Lung (tissue), 12 donors: ENCODE measurements around the gene ADAP1. TPM values are rescaled to one million over a fixed set of nuclear protein-coding genes. Genes with fewer than 3 reads are reported as not detected.

Source experiments
- ATAC-seq: fragments of 200-7000 bp; cut with Tn5 transposase; one replicate; pipeline ENCODE4 v1.9.1; 2020; ENCODE audit warnings: moderate number of reproducible peaks; ENCODE audit not compliant: insufficient read depth, low FRiP score
- DNase-seq, 3 donors: peaks; one replicate each; pipeline ENCODE4 v3.0.0-alpha.2; 2013 to 2017
- H3K27ac ChIP-seq, 2 donors: one replicate each; pipeline ENCODE4 v1.5.1; 2013; ENCODE audit warnings: mild to moderate bottlenecking in 2 of 2, moderate library complexity in 2 of 2, control low read depth in 1 of 2, inconsistent platforms in 1 of 2, low read depth in 1 of 2, low read length in 1 of 2
- H3K27me3 ChIP-seq, 3 donors: one replicate each; pipeline ENCODE4 v1.5.1; 2013; ENCODE audit warnings: low read length in 2 of 3; ENCODE audit not compliant: control insufficient read depth in 3 of 3, insufficient read depth in 3 of 3
- H3K36me3 ChIP-seq, 4 donors: one replicate each; pipeline ENCODE4 v1.5.1; 2013; ENCODE audit warnings: low read length in 4 of 4, mild to moderate bottlenecking in 1 of 4, moderate library complexity in 1 of 4; ENCODE audit not compliant: control insufficient read depth in 4 of 4, insufficient read depth in 4 of 4
- H3K4me1 ChIP-seq, 5 donors: one replicate each; pipeline ENCODE4 v1.5.1; 2013; ENCODE audit warnings: low read length in 5 of 5, mild to moderate bottlenecking in 2 of 5, moderate library complexity in 1 of 5; ENCODE audit not compliant: control insufficient read depth in 5 of 5, insufficient read depth in 5 of 5
- H3K4me3 ChIP-seq: one replicate; pipeline ENCODE4 v1.5.1; 2013; ENCODE audit warnings: mild to moderate bottlenecking, control low read depth, moderate library complexity
- H3K9ac ChIP-seq, 2 donors: one replicate each; pipeline ENCODE4 v1.5.1; 2013; ENCODE audit warnings: low read length in 2 of 2, control low read depth in 1 of 2; ENCODE audit not compliant: insufficient read depth in 1 of 2
- H3K9me3 ChIP-seq, 4 donors: one replicate each; pipeline ENCODE4 v1.5.1; 2013; ENCODE audit warnings: low read length in 3 of 4, mild to moderate bottlenecking in 1 of 4, moderate library complexity in 1 of 4; ENCODE audit not compliant: control insufficient read depth in 4 of 4, insufficient read depth in 3 of 4
- CTCF ChIP-seq: IDR thresholded peaks from 2 replicates; pipeline ENCODE4 v1.5.1; 2012; ENCODE audit warnings: mild to moderate bottlenecking; ENCODE audit errors: control extremely low read depth, extremely low read depth
- WGBS, 2 donors: extraction: QIAGEN DNeasy Blood & Tissue Kit; methylation state at CpG; one replicate each; pipeline ENCODE4 v1.1.7; 2013; 5-methylcytosine and 5-hydroxymethylcytosine counted together
- polyA plus RNA-seq, 2 donors: library from polyadenylated mRNA; stranded (reverse); fragments of 200-250 nt; gene quantifications; one replicate each; pipeline ENCODE4 v1.2.1, GENCODE V29; 2013
- total RNA-seq, 2 donors: library from RNA; depleted of rRNA in 1 of 2; stranded (reverse); fragments of >200 nt in 1 of 2; gene quantifications; one replicate each; pipeline ENCODE4 v1.2.1, GENCODE V29; 2014 to 2021
- donor health status: control.
- donor health status: control.
- donor health status: Bipolar disorder and iron deficiency.
- donor health status: healthy.
- donor health status: DM: yes; HTN: yes; CAD: no.

The ADAP1 gene
- total and polyA plus RNA-seq, 4 donors = 11.5 to 39.0 (median 32.6) TPM

GRCh38 chr7:920351-921070 lies 34.0 kb downstream of the ADAP1 start:
- Histone ChIP-seq H3K4me1 (peaks cover 0 to 17% (median under 1%) of the 10 kb centered on the region in 5 donors), H3K36me3 (no peaks in the 10 kb centered on the region), H3K9me3 (no peaks in the 10 kb centered on the region), H3K4me3 (no peak overlapping the region), H3K9ac (no peak overlapping the region), H3K27ac (no peak overlapping the region), H3K27me3 (no peaks in the 10 kb centered on the region)
- no peak for TF ChIP-seq CTCF
- 80 to 85% methylated on average over 37 to 40 of the region's 40 CpGs for WGBS, 2 donors
- ATAC-seq (no peak), DNase-seq (no peak)

GRCh38 chr7:919924-920341 lies 34.5 kb downstream of the ADAP1 start:
- TF ChIP-seq CTCF = no peak
- no peak overlapping the region for H3K9ac ChIP-seq
- ATAC-seq (no peak), DNase-seq (no peak)
- H3K27me3 ChIP-seq = no peaks in the 10 kb centered on the region
- peaks cover 0 to 16% (median 0%) of the 10 kb centered on the region in 5 donors for H3K4me1 ChIP-seq
- H3K4me3 ChIP-seq = no peak overlapping the region
- WGBS, 2 donors = 91 to 95% methylated on average over 26 of the region's 26 CpGs
- no peaks in the 10 kb centered on the region for H3K36me3 ChIP-seq
- peaks cover 0 to 2% (median 0%) of the 10 kb centered on the region in 4 donors for H3K9me3 ChIP-seq
- H3K27ac ChIP-seq = no peak overlapping the region

GRCh38 chr7:919114-919442 lies 35.4 kb downstream of the ADAP1 start:
- no peak for DNase-seq
- Histone ChIP-seq H3K9ac (no peak overlapping the region), H3K27me3 (no peaks in the 10 kb centered on the region), H3K4me3 (no peak overlapping the region), H3K9me3 (peaks cover 0 to 2% (median 0%) of the 10 kb centered on the region in 4 donors), H3K27ac (no peak overlapping the region), H3K4me1 (peaks cover 0 to 16% (median 0%) of the 10 kb centered on the region in 5 donors), H3K36me3 (no peaks in the 10 kb centered on the region)
- ATAC-seq = no peak
- 88 to 96% methylated on average over 13 of the region's 13 CpGs for whole genome bisulfite sequencing, 2 donors
- TF ChIP-seq CTCF = no peak
